Measurements from ENCODE around the gene GABBR2.

GABBR2 gene

DNA sequence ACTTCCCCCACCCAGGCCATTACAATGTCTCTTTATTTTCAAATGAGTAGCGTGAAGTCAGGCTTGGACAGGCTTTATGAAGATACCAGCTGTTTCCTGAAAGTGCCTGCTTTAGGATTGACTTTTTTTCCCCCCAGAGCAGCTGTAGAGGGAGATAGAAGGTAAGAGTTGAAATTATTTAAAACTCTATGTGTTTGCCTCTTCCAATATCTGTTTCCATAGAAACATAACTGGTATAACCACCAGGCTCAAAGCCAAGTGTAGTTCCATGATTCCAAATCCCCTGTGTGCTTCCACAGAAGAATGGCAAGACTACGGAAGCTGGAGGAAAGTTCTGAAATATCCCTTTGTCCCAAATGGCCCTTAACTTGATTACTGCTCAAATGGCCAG is 365.9 kb downstream of the GABBR2 start:
- Histone ChIP-seq H3K79me2 (ENCODE audit: control insufficient read depth, insufficient read depth, low read length, poor library complexity) (no peaks in the 10 kb centered on the region), H3K4me1 (ENCODE audit: control insufficient read depth in 1 of 2, insufficient read depth in 2 of 2, low read length in 2 of 2) (no peaks in the 10 kb centered on the region), H3K27me3 (ENCODE audit: insufficient read depth, low read length) (no peaks in the 10 kb centered on the region), H3K36me3 (ENCODE audit: control insufficient read depth in 1 of 2, insufficient read depth in 2 of 2, low read length in 2 of 2) (no peaks in the 10 kb centered on the region), H3K9me3 (ENCODE audit: insufficient read depth, low read depth, low read length) (peaks cover 6% of the 10 kb centered on the region), H2BK120ac (ENCODE audit: insufficient read depth, low read length, poor library complexity) (no peak overlapping the region), H3K27ac (ENCODE audit: low read depth, low read length) (no peak overlapping the region), H3K23ac (ENCODE audit: low read length) (no peak overlapping the region), H3K4me3 (ENCODE audit: low read depth, low read length) (no peak overlapping the region), H3K9ac (ENCODE audit: low read length) (no peak overlapping the region), H3K14ac (ENCODE audit: low read length) (no peak overlapping the region), H3K4me2 (ENCODE audit: low read length) (no peak overlapping the region), H4K12ac (ENCODE audit: low read depth, low read length) (no peak overlapping the region), H3K4ac (ENCODE audit: low read depth, low read length) (no peak overlapping the region), H4K8ac (ENCODE audit: low read depth, low read length) (no peak overlapping the region), H3K79me1 (ENCODE audit: low read length) (no peaks in the 10 kb centered on the region), H3K18ac (ENCODE audit: low read length) (no peak overlapping the region), H2AFZ (ENCODE audit: insufficient read depth, low read length, poor library complexity) (no peak overlapping the region), H4K91ac (ENCODE audit: low read depth, low read length) (no peak overlapping the region), H2AK5ac (ENCODE audit: low read length) (no peak overlapping the region), H2BK5ac (ENCODE audit: low read depth, low read length, poor library complexity) (no peak overlapping the region), H2BK12ac (ENCODE audit: low read length) (no peak overlapping the region)
- WGBS (ENCODE audit: extremely low coverage, insufficient coverage, insufficient read length): no CpG with 5 or more reads among the region's 2 CpGs
- no peak for DNase-seq

DNA sequence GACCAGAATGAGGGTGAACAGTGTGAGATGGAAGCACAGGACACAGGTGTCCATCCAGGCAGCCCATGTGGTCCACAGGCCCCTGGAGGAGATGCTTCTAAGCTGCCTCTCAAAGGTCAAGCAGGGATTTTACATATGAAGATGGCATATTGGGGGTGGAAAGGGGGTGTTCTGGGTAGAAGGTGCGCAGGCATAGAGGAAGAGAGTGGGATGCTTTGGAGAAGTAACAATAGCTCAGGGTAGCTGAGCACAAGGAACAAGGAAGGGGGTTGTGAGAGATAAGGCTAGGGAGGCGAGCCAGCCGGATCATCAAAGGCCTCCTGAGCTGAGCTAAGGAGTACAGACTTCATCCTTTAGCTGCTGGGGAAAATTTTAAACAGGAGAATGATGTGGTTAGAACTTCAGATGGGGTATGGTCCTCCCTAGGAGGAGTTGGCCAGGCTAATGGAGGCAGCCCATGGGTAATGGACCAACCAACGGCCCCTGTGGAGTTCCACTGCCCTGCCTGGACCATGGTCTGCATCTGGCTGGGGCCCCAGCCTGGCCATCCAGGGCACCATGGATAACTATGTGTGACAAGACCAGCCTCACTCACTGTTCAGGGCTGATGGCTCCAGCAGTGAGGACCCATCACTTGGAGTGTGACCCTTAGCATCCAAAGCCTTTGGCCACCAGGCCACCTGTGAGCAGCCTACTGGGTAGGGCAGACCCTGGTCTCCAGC is 366.5 kb downstream of the GABBR2 start:
- no peak overlapping the region for H3K4ac ChIP-seq (ENCODE audit: low read depth, low read length)

DNA sequence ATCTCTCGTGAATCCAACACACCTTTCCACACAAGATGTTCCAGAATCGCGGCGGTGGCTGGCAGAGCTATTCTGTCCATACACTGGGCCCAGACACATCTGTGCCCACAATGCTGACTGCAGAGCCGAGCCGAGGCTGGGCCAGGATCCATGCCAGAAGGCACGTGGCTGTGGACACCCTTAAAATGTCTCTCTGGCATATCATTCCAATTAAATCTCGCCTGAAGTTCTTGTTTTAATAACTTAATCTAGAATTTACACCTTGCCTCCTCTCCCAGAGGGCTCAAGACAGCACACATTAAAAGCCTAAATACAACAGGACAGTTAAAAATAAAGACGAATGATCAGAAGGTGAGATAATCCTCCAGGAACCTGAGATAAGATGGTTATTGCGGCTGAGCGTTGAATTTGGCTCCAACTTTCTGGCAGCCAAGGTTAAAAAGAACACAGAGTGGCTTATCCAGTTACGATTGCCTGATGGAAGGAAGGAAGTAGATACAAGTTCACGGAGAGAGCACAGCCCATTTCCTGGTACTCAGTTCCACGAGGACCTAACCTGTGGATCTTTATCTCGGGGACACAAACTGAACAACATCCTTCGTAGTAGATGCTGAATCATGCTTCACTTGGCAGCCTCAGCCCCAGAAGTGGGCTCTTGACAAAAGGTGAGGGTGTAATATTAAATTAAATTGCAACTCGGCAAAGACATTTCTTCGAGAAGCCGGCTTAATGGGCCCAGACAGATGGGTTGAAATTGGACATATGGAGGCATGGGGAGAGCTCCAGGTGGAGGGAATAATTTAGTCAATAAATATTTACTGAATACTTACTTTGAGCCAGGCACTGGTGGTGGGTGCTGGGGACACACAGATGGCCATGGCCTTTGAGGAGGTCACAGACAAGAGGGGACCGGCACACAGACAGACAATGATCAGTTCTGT is 367.3 kb downstream of the GABBR2 start:
- no peaks in the 10 kb centered on the region for H3K27me3 ChIP-seq (ENCODE audit: insufficient read depth, low read length)
- H3K18ac ChIP-seq (ENCODE audit: low read length): no peak overlapping the region
- H2BK5ac ChIP-seq (ENCODE audit: low read depth, low read length, poor library complexity): no peak overlapping the region
- no peak for DNase-seq
- no peak overlapping the region for H3K4ac ChIP-seq (ENCODE audit: low read depth, low read length)
- no peak overlapping the region for H4K91ac ChIP-seq (ENCODE audit: low read depth, low read length)
- H3K79me2 ChIP-seq (ENCODE audit: control insufficient read depth, insufficient read depth, low read length, poor library complexity): no peaks in the 10 kb centered on the region
- no peak overlapping the region for H2AFZ ChIP-seq (ENCODE audit: insufficient read depth, low read length, poor library complexity)
- WGBS (ENCODE audit: extremely low coverage, insufficient coverage, insufficient read length): no CpG with 5 or more reads among the region's 20 CpGs
- H3K4me3 ChIP-seq (ENCODE audit: low read depth, low read length): no peak overlapping the region
- no peak overlapping the region for H3K27ac ChIP-seq (ENCODE audit: low read depth, low read length)
- no peak overlapping the region for H2BK120ac ChIP-seq (ENCODE audit: insufficient read depth, low read length, poor library complexity)
- H2AK5ac ChIP-seq (ENCODE audit: low read length): no peak overlapping the region
- no peak overlapping the region for H4K12ac ChIP-seq (ENCODE audit: low read depth, low read length)
- no peaks in the 10 kb centered on the region for H3K79me1 ChIP-seq (ENCODE audit: low read length)
- no peak overlapping the region for H3K4me2 ChIP-seq (ENCODE audit: low read length)
- H3K36me3 ChIP-seq (ENCODE audit: control insufficient read depth in 1 of 2, insufficient read depth in 2 of 2, low read length in 2 of 2): no peaks in the 10 kb centered on the region
- H3K23ac ChIP-seq (ENCODE audit: low read length): no peak overlapping the region
- no peak overlapping the region for H3K14ac ChIP-seq (ENCODE audit: low read length)
- H3K9ac ChIP-seq (ENCODE audit: low read length): no peak overlapping the region
- no peaks in the 10 kb centered on the region for H3K4me1 ChIP-seq (ENCODE audit: control insufficient read depth in 1 of 2, insufficient read depth in 2 of 2, low read length in 2 of 2)
- no peak overlapping the region for H4K8ac ChIP-seq (ENCODE audit: low read depth, low read length)
- no peak overlapping the region for H2BK12ac ChIP-seq (ENCODE audit: low read length)
- H3K9me3 ChIP-seq (ENCODE audit: insufficient read depth, low read depth, low read length): peaks cover 6% of the 10 kb centered on the region

More for the DNA sequence above, 366.5 kb downstream of the GABBR2 start:
- Histone ChIP-seq H3K79me1 (ENCODE audit: low read length) (no peaks in the 10 kb centered on the region), H3K4me2 (ENCODE audit: low read length) (no peak overlapping the region), H2BK5ac (ENCODE audit: low read depth, low read length, poor library complexity) (no peak overlapping the region), H3K27me3 (ENCODE audit: insufficient read depth, low read length) (no peaks in the 10 kb centered on the region), H3K27ac (ENCODE audit: low read depth, low read length) (no peak overlapping the region), H3K9ac (ENCODE audit: low read length) (no peak overlapping the region), H3K18ac (ENCODE audit: low read length) (no peak overlapping the region), H4K8ac (ENCODE audit: low read depth, low read length) (no peak overlapping the region), H3K79me2 (ENCODE audit: control insufficient read depth, insufficient read depth, low read length, poor library complexity) (no peaks in the 10 kb centered on the region), H2AK5ac (ENCODE audit: low read length) (no peak overlapping the region), H4K91ac (ENCODE audit: low read depth, low read length) (no peak overlapping the region), H3K9me3 (ENCODE audit: insufficient read depth, low read depth, low read length) (peaks cover 6% of the 10 kb centered on the region), H2AFZ (ENCODE audit: insufficient read depth, low read length, poor library complexity) (no peak overlapping the region), H3K23ac (ENCODE audit: low read length) (no peak overlapping the region), H4K12ac (ENCODE audit: low read depth, low read length) (no peak overlapping the region), H2BK12ac (ENCODE audit: low read length) (no peak overlapping the region), H3K36me3 (ENCODE audit: control insufficient read depth in 1 of 2, insufficient read depth in 2 of 2, low read length in 2 of 2) (no peaks in the 10 kb centered on the region), H3K4me1 (ENCODE audit: control insufficient read depth in 1 of 2, insufficient read depth in 2 of 2, low read length in 2 of 2) (no peaks in the 10 kb centered on the region), H3K4me3 (ENCODE audit: low read depth, low read length) (no peak overlapping the region), H3K14ac (ENCODE audit: low read length) (no peak overlapping the region), H2BK120ac (ENCODE audit: insufficient read depth, low read length, poor library complexity) (no peak overlapping the region)
- WGBS (ENCODE audit: extremely low coverage, insufficient coverage, insufficient read length): no CpG with 5 or more reads among the region's 4 CpGs
- no peak for DNase-seq

DNA sequence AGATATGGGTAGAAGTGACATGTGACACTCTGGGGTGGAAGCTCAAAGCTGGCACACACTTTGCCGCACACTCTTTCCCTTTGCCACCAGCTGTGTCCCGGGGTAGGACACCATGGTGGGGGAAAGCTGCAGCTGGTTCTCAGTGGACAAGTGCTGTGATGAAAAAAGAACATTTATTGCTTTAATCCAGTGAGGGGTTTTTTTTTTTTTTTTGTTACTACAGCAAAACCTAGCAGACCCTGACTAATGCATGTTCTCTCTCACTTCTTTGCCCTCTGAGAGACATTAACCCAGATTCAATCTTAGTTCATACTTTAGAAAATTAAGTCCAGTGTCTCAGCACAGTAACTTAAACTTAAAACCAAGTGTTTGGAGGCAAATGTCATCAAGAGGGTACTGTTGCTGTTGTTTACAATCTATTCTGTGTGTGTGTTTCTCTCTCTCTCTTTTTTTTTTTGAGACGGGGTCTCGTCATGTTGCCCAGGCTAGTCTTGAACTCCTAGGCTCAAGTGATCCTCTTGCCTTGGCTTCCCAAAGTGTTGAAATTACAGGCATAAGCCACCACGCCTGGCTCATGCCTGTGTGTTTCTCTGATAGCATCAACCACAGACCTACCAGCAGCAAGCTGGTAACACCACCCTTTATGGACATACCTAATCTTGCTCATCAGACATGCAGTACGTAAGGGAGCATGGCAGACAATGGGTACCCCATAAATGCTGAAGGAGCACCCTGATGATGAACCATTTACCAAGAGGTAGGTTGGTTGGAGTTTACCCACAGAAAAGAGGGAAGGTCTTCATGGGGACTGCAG is 368.5 kb downstream of the GABBR2 start:
- Histone ChIP-seq H4K12ac (ENCODE audit: low read depth, low read length) (no peak overlapping the region), H4K91ac (ENCODE audit: low read depth, low read length) (no peak overlapping the region), H4K8ac (ENCODE audit: low read depth, low read length) (no peak overlapping the region), H3K4me2 (ENCODE audit: low read length) (no peak overlapping the region), H2BK120ac (ENCODE audit: insufficient read depth, low read length, poor library complexity) (no peak overlapping the region), H3K36me3 (ENCODE audit: control insufficient read depth in 1 of 2, insufficient read depth in 2 of 2, low read length in 2 of 2) (no peaks in the 10 kb centered on the region), H2AK5ac (ENCODE audit: low read length) (no peak overlapping the region), H3K27me3 (ENCODE audit: insufficient read depth, low read length) (no peaks in the 10 kb centered on the region), H3K9ac (ENCODE audit: low read length) (no peak overlapping the region), H3K4me3 (ENCODE audit: low read depth, low read length) (no peak overlapping the region), H3K79me2 (ENCODE audit: control insufficient read depth, insufficient read depth, low read length, poor library complexity) (no peaks in the 10 kb centered on the region), H3K4ac (ENCODE audit: low read depth, low read length) (no peak overlapping the region), H2BK12ac (ENCODE audit: low read length) (no peak overlapping the region), H3K14ac (ENCODE audit: low read length) (no peak overlapping the region), H3K9me3 (ENCODE audit: insufficient read depth, low read depth, low read length) (peaks cover 6% of the 10 kb centered on the region), H2BK5ac (ENCODE audit: low read depth, low read length, poor library complexity) (no peak overlapping the region), H3K27ac (ENCODE audit: low read depth, low read length) (no peak overlapping the region), H3K4me1 (ENCODE audit: control insufficient read depth in 1 of 2, insufficient read depth in 2 of 2, low read length in 2 of 2) (no peaks in the 10 kb centered on the region), H3K18ac (ENCODE audit: low read length) (no peak overlapping the region), H2AFZ (ENCODE audit: insufficient read depth, low read length, poor library complexity) (no peak overlapping the region), H3K23ac (ENCODE audit: low read length) (no peak overlapping the region), H3K79me1 (ENCODE audit: low read length) (no peaks in the 10 kb centered on the region)
- no CpG with 5 or more reads among the region's 6 CpGs for WGBS (ENCODE audit: extremely low coverage, insufficient coverage, insufficient read length)
- DNase-seq: no peak

Measured in trophoblast cell (in vitro differentiated cells and primary cell).